Thyroid gland (tissue), 4 donors: Measurements from ENCODE around the gene SIPA1L2. TPM values are rescaled to one million over a fixed set of nuclear protein-coding genes. Genes with fewer than 3 reads are reported as not detected.
A peak's percentile ranks its signal among the peaks of the same experiment; 100 is the strongest.
"Not testable (repeated sequence)": the region's sequence is repeated elsewhere in the genome, so short reads cannot be mapped to it uniquely, and the experiment has no call there.

ENCODE experiments used
- DNase-seq, 2 donors: peaks; one replicate each; pipeline ENCODE4 v3.0.0-alpha.2; 2019
- H3K27ac ChIP-seq, 3 donors: fragments of 200-600 bp; sonication (generic); 1 replicate in 2 of 3; 2 replicates in 1 of 3; pipeline ENCODE4 v1.5.1; 2016 to 2019; ENCODE audit warnings: mild to moderate bottlenecking in 1 of 3, moderate library complexity in 1 of 3
- H3K27me3 ChIP-seq: fragments of 200-600 bp; sonication (generic); one replicate; pipeline ENCODE4 v1.5.1; 2019
- H3K36me3 ChIP-seq, 2 donors: fragments of 200-600 bp; sonication (generic); one replicate each; pipeline ENCODE4 v1.5.1; 2016 to 2019
- H3K4me1 ChIP-seq, 2 donors: fragments of 200-600 bp; sonication (generic); one replicate each; pipeline ENCODE4 v1.5.1; 2017 to 2019
- H3K4me3 ChIP-seq, 3 donors: fragments of 200-600 bp; sonication (generic); replicated peaks in 1 of 3; 1 replicate in 2 of 3; 2 replicates in 1 of 3; pipeline ENCODE4 v1.5.1; 2016; ENCODE audit warnings: mild to moderate bottlenecking in 1 of 3
- H3K9me3 ChIP-seq: fragments of 200-600 bp; sonication (generic); one replicate; pipeline ENCODE4 v1.5.1; 2017
- POLR2A ChIP-seq, 2 donors: fragments of 450-650 bp; IDR thresholded peaks; one replicate each; pipeline ENCODE4 v1.6.1; 2017; ENCODE audit warnings: antibody characterized with exemption in 2 of 2, mild to moderate bottlenecking in 2 of 2, moderate library complexity in 1 of 2
- WGBS, 2 donors: methylation state at CpG; one replicate each; pipeline ENCODE4 v1.1.5; 2017; 5-methylcytosine and 5-hydroxymethylcytosine counted together
- intact Hi-C: fragments of 100-400 bp; cut with DNase I; formaldehyde crosslinking; loops from one replicate; pipeline ENCODE4 v1.15.1; 2023
- total RNA-seq, 4 donors: library from RNA; depleted of rRNA; stranded (reverse); fragments of >200 nt; gene quantifications; one replicate each; pipeline ENCODE4 v1.2.3, GENCODE V29; 2016
- TF ChIP-seq, protein P1 (sequence below), 6 experiments: fragments of 200-600 bp in 3 of 6; fragments of 450-650 bp in 3 of 6; sonication (generic) in 3 of 6; IDR thresholded peaks; one replicate each; pipeline ENCODE4 v1.5.1; 2016 to 2019; ENCODE audit warnings: antibody characterized with exemption in 6 of 6, mild to moderate bottlenecking in 2 of 6, inconsistent platforms in 1 of 6, moderate library complexity in 1 of 6

The SIPA1L2 gene
- total RNA-seq, 4 donors from 2014 or later = 15.6 to 44.9 (median 31.3) TPM

DNA sequence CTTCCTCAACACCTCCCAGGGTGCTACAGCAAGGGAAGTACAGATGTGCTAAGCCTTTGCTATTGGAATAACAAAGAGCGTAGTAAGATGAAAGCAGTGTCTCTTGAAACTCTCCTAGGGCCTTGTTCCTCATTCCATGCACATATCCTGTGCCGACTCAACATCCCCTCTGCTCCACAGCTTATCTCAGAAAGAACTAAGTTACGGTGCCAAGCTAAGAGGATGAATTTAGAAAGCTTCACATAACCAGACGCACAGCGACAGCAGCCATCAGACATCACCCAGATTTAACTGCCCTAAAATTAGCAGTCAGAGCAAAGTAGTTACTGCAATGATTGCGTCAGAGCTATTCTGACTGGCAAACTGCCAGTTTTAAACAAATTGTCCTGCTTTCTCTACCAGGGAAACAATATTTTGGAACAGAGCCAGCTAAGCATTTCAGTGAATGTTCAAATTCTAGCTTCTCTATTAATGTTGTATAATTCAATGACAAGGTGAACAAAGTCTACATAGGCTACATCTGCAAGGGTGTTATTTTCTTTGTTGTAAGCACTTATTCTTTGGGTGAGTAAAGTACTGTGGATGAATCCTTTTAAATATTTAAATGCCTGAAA, 9.5 kb downstream of the SIPA1L2 start:
- no peaks in the 10 kb centered on the region for H3K27me3 ChIP-seq
- peak overlapping the region; percentile 53 to 86 (median 67) for H3K27ac ChIP-seq
- intact Hi-C loops = loop anchor here (10.0 kb wide), 1 partner anchor 756 kb away; no protein-coding TSS in a partner anchor
- 13 to 18% methylated on average over 6 of the region's 6 CpGs for WGBS, 2 donors
- H3K9me3 ChIP-seq = no peaks in the 10 kb centered on the region
- H3K4me3 ChIP-seq = no peak overlapping the region
- peak; percentile 55 to 58 for DNase-seq
- H3K36me3 ChIP-seq = no peaks in the 10 kb centered on the region
- peaks cover 15 to 25% of the 10 kb centered on the region in 2 donors for H3K4me1 ChIP-seq
- TF ChIP-seq, protein P1, sequence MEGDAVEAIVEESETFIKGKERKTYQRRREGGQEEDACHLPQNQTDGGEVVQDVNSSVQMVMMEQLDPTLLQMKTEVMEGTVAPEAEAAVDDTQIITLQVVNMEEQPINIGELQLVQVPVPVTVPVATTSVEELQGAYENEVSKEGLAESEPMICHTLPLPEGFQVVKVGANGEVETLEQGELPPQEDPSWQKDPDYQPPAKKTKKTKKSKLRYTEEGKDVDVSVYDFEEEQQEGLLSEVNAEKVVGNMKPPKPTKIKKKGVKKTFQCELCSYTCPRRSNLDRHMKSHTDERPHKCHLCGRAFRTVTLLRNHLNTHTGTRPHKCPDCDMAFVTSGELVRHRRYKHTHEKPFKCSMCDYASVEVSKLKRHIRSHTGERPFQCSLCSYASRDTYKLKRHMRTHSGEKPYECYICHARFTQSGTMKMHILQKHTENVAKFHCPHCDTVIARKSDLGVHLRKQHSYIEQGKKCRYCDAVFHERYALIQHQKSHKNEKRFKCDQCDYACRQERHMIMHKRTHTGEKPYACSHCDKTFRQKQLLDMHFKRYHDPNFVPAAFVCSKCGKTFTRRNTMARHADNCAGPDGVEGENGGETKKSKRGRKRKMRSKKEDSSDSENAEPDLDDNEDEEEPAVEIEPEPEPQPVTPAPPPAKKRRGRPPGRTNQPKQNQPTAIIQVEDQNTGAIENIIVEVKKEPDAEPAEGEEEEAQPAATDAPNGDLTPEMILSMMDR (IDR thresholded peaks at IDR 0.05) = no peak
- TF ChIP-seq POLR2A (IDR thresholded peaks at IDR 0.05) = peak in 1 of 2 donors; percentile 37

GRCh38 chr1:232617237-232617636, 12.7 kb downstream of the SIPA1L2 start:
- H3K27ac ChIP-seq = no peak overlapping the region
- intact Hi-C loops = no loop called here
- TF ChIP-seq POLR2A (IDR thresholded peaks at IDR 0.05) = no peak
- TF ChIP-seq, protein P1 (IDR thresholded peaks at IDR 0.05) = no peak
- H3K36me3 ChIP-seq = no peaks in the 10 kb centered on the region
- no peaks in the 10 kb centered on the region for H3K27me3 ChIP-seq
- H3K4me3 ChIP-seq = no peak overlapping the region
- no peak for DNase-seq
- peaks cover 15 to 35% of the 10 kb centered on the region in 2 donors for H3K4me1 ChIP-seq
- 90 to 93% methylated on average over 1 of the region's 1 CpG for WGBS, 2 donors
- no peaks in the 10 kb centered on the region for H3K9me3 ChIP-seq

DNA sequence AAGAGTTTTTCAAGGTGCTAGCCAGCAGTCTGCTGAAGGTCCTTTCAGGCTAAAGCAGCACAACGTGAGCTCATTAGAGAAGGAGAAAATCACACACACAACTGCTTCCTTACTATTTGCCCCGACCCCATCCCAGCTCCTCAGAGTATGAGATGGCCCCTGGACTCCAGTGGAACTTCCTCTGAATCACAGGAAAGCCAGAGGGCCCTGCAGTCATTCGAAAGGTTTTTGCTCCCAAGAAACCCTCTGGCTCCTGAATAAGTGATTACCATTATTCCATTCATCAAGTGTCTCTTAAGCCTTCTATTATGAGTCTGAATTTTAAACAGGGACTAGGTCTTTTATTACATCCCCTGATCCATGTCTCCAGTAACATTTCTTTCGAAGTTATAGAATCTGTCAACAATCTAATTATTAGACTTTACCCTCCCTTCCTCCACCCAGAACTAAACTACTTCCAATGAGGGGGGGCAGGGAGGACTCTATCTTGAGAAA, 14.6 kb downstream of the SIPA1L2 start:
- TF ChIP-seq POLR2A (IDR thresholded peaks at IDR 0.05) = no peak
- TF ChIP-seq, protein P1 (IDR thresholded peaks at IDR 0.05) = no peak
- WGBS, 2 donors = 90 to 92% methylated on average over 4 of the region's 4 CpGs
- Histone ChIP-seq H3K4me1 (peaks cover 5 to 23% of the 10 kb centered on the region in 2 donors), H3K4me3 (no peak overlapping the region), H3K27me3 (no peaks in the 10 kb centered on the region), H3K27ac (no peak overlapping the region), H3K36me3 (no peaks in the 10 kb centered on the region), H3K9me3 (no peaks in the 10 kb centered on the region)
- DNase-seq = no peak
- intact Hi-C loops = no loop called here

DNA sequence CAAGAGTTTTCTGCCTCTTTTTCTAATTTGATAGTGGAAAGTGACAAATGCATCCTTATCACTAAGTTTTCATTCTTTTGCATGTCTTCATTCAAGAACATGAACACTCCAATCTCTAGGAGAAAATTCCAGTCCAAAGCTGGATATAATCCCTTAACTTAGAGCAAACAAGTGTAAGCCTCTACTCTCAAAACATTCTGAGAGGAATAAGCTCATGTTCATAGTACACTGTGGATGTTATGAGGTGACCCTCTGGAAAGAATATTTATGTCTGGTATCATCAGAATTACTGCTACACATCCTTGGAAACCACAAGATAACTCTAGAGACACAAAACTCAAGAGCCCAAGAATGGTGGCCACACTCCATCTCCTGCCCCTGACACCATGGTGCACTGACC, 15.1 kb downstream of the SIPA1L2 start:
- Histone ChIP-seq H3K27ac (no peak overlapping the region), H3K36me3 (no peaks in the 10 kb centered on the region), H3K4me3 (no peak overlapping the region), H3K27me3 (no peaks in the 10 kb centered on the region), H3K9me3 (no peaks in the 10 kb centered on the region), H3K4me1 (peaks cover 0 to 17% of the 10 kb centered on the region in 2 donors)
- DNase-seq = no peak
- TF ChIP-seq, protein P1 (IDR thresholded peaks at IDR 0.05) = no peak
- no peak for TF ChIP-seq POLR2A (IDR thresholded peaks at IDR 0.05)
- intact Hi-C loops = no loop called here

GRCh38 chr1:232613752-232614381, 16.1 kb downstream of the SIPA1L2 start:
- WGBS, 2 donors = 67 to 73% methylated on average over 5 of the region's 5 CpGs
- no peaks in the 10 kb centered on the region for H3K9me3 ChIP-seq
- H3K4me1 ChIP-seq = peaks cover 0 to 14% of the 10 kb centered on the region in 2 donors
- no peak overlapping the region for H3K4me3 ChIP-seq
- TF ChIP-seq POLR2A (IDR thresholded peaks at IDR 0.05) = no peak
- TF ChIP-seq, protein P1 (IDR thresholded peaks at IDR 0.05) = no peak
- H3K27me3 ChIP-seq = no peaks in the 10 kb centered on the region
- no peak for DNase-seq
- intact Hi-C loops = no loop called here
- H3K36me3 ChIP-seq = no peaks in the 10 kb centered on the region
- no peak overlapping the region for H3K27ac ChIP-seq

GRCh38 chr1:232612836-232613235, 17.1 kb downstream of the SIPA1L2 start:
- DNase-seq, H3K36me3 ChIP-seq, H3K27ac ChIP-seq, H3K4me3 ChIP-seq, H3K27me3 ChIP-seq, intact Hi-C loops, H3K9me3 ChIP-seq: not testable (repeated sequence)
- 96 to 98% methylated on average over 7 of the region's 7 CpGs for WGBS, 2 donors
- H3K4me1 ChIP-seq = peaks cover 0 to 14% of the 10 kb centered on the region in 2 donors
